Uterus (tissue), 2 donors: ENCODE measurements around the gene HDLBP.

Experiments used
- CTCF ChIP-seq, 4 experiments: fragments of 200-600 bp in 2 of 4; fragments of 450-650 bp in 2 of 4; sonication (generic) in 2 of 4; IDR thresholded peaks; one replicate each; pipeline ENCODE4 v1.5.1; 2016 to 2019; ENCODE audit warnings: antibody characterized with exemption in 4 of 4, mild to moderate bottlenecking in 2 of 4, moderate library complexity in 1 of 4
- POLR2A ChIP-seq, 2 donors: fragments of 450-650 bp; IDR thresholded peaks; one replicate each; pipeline ENCODE4 v1.6.1; 2016; ENCODE audit warnings: antibody characterized with exemption in 2 of 2, mild to moderate bottlenecking in 1 of 2, moderate library complexity in 1 of 2

GRCh38 chr2:241234066-241234790 lies 81.2 kb downstream of the HDLBP start:
- TF ChIP-seq POLR2A (IDR thresholded peaks at IDR 0.05) (no peak), CTCF (IDR thresholded peaks at IDR 0.05) (no peak)
